GM18505 (cell line): Measurements from ENCODE around the gene BRSK2.

Experiments
- ATAC-seq: cut with Tn5 transposase; IDR thresholded peaks from one replicate; pipeline ENCODE4 v1.9.1; 2021; ENCODE audit not compliant: unreplicated experiment
- POLR2A ChIP-seq: IDR thresholded peaks from 4 replicates; pipeline ENCODE4 v1.6.1; 2011; ENCODE audit warnings: borderline replicate concordance; ENCODE audit not compliant: insufficient read depth, insufficient read length; ENCODE audit errors: extremely low read depth

The BRSK2 gene

GRCh38 chr11:1392561-1392960 is 2.8 kb downstream of the BRSK2 start:
- TF ChIP-seq POLR2A: no peak
- no peak for ATAC-seq

DNA sequence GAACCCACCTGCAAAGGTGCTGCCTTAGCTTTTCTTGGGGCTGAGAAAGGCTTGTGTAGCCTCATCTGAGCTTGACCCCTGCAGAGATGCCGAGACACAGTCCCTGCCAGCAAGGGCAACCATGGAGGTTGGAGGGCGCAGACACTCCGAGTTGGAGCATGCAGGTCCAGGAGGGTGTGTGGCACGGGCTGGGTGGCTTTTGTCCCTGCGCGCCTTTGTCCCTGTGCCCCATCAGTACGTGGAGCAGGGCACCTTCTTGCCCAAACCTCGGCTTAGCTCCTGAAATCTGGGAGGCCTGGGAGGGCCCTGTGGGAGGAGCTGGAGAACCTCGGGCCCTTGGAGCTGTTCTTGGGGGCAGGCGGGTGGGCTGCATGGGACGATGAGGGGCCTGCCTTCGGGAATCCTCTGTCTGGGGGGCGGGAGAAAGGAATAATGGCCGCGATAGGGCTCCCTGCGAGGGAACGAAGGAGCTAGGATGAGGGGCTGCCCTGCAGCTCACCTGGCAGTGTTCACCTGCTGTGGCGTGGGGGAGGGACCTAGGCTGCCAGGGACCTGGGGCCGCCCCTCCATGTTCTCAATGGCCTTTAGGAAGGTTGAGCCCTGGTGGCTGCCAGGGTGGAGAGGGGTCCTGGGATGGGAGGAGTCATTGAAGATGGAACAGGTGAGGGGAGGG is 3.4 kb downstream of the BRSK2 start:
- TF ChIP-seq POLR2A: no peak
- ATAC-seq: no peak

GRCh38 chr11:1394936-1395772 is 5.4 kb downstream of the BRSK2 start:
- ATAC-seq: no peak
- no peak for TF ChIP-seq POLR2A

DNA sequence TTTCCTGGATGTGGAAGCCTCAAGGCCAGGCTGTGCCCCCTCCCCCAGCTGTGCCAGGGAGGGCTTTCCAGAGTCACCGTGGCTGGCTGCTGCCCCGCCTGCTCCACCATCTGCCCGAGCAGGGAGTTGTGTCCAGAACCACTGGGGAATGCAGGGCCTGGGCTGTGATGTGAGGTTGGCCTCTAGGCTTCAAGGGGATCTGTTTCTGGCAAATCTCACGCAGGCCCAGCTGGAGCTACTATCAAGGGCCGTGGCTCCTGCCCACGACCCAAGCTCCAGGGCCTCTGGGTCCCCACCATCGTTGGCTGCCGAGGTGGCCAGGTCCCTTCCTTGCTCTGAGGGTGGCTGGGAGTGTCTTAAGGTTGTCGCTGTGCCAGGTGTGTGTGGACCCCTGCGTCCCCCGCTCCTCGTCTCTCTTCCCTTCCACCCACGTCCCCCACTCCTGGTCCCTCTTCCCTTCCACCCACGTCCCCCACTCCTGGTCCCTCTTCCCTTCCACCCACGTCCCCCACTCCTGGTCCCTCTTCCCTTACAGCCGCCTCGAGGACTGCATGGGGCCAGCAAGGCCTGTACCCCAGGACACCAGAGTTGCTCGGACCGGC is 6.1 kb downstream of the BRSK2 start:
- TF ChIP-seq POLR2A: no peak

DNA sequence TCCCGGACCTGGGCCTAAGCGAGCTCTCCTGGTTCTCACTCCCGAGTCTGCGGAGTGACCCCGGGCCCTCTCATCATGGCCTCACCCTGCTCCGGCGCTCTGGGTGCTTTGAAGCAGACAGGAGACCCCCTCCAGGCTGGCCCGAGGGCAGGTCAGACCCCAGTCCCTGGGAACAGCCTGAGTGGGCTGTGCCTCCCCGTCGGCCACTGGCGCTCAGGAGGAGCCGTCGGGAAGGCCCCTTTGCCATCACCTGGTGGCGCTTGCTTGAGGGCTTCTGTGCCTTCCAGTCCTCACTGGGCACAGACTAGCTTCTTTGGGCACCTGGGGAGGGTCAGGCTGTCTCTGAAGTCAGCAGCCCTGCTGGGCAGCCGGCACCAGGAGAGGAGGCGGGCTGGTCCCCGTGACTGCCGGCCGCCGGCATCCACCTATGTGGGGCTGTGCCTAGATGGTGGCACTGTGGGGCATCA is 6.7 kb downstream of the BRSK2 start:
- no peak for TF ChIP-seq POLR2A
- no peak for ATAC-seq

More for the DNA sequence above, 6.1 kb downstream of the BRSK2 start:
- no peak for ATAC-seq

- no peak for TF ChIP-seq POLR2A
- ATAC-seq: no peak
Measured at GRCh38 chr11:1397146-1397861, 7.6 kb downstream of the BRSK2 start.

DNA sequence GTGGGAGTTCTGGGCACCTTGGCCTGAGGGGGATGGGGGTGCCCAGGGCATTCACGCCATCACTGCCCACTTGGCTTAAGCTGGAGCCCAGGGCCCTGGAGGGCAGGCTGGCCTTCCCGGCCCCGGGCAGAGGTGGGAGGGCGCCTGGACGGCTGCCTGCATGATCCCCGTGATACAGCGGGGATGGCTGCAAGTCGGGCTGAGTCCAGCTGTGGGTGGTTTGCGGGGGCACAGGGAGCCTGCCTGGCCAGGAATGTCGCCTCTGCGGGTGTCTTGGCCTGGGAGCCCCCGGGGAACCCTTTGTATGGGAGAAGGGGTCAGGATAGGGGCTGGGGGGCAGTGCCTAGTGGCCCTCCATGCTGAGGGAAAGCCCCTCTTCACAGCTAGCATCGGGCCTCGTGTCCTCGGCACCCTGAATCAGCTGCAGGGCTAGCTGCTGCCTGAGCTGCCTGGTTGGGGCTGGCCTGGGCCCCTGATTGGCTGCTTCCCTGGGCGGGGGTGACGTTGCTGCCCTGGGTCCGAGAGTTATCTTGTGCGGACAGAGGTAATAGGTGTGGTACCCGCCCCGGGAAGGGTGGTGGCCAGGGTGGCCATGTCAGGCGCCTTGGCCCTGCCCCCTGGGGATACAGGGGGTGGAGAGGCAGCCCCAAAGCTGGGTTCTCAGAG is 8.3 kb downstream of the BRSK2 start:
- no peak for ATAC-seq
- TF ChIP-seq POLR2A: no peak

DNA sequence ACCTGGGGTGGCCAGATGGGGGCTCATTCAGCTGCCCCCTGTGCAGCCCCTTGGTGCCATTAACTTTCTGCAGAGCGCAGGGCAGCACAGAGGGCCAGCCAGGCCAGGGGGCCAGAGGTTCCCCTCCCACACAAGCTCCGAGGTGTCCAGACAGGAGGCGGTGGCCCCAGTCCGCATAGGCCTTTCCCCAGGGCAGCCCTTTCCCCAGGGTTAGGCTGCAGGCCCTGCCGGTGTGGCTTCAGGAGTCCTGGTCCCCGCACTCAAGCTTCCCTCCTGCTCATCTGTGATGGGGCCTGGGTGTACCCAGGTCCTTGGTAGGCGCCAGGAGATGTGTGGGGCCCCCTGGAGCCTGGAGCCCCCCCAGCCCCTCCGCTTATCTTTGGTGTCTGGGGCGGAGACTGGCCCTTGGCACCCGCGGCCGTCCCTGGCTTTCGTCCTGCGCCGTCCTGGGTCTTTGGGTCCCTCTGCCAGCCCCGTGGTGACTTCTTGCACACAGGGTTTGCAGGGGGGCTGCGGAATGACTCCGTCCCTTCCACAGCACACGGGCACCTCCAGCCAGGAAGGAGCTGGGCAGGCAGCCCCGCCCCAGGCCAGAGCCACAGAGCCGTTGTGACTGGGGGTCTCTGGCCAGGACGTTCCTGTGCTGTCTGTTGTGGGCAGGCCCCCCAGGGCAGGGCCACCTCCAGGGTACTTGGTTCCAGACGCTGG is 8.9 kb downstream of the BRSK2 start:
- no peak for TF ChIP-seq POLR2A
- ATAC-seq: no peak

DNA sequence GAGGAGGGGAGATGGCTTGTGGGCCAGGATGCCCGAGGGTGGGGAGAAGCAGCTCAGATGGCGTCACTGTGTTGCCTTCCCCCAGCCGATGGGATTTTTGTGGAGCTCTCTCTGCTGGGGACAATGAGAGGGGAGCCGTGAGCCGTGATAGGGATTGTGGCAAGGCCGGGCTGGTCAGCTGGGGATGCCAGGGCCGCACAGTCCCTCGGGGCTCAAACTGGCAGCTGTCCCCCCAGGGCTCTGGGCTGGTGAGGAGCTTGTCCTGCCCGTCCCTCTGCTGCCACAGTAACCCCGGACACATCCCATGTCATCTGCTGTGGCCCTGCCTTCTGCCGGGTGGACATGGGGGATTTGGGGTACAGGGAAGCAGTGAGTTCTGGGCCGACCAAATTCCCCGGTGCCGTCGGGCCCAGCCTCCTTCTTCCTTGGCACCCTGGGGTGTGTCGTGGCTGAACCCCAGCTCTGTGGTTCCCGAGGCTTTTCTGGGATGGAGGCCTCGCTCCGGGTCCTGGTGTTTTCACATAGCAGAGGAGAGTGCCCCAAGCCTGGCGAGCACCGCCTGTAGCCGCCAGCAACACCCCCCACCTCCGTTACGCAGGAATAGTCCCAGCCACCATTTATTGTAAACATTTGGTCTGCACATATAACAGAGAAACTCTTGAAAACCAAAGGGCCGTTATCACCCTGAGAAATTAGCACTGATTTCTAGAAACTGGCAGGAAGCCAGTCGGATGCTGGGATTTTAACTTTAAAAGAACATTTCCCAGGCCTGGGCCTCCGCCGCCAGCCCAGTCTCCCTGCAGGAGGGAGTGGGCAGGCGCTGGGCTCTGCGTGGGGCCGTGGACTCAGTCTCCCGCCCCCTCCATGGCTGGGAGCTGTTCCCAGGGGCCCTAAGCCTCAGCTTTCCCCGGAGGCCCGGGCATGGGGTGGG is 9.9 kb downstream of the BRSK2 start:
- no peak for ATAC-seq
- TF ChIP-seq POLR2A: no peak

- no peak for TF ChIP-seq POLR2A
- ATAC-seq: no peak
Measured at GRCh38 chr11:1400317-1401170, 10.8 kb downstream of the BRSK2 start.

DNA sequence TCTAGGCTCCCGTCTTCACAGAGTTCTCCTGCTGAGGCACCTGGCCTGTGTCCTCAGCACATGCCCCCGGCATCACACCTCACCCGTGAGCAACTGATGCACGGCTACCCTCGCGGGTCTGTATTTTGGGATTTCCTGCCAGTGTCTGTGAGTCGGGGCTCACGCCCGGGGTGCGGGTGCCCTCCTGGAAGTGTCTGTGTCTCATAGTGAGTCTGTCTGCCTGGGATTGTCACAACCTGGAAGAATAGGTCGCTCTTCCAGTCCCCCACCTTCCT is 11.4 kb downstream of the BRSK2 start:
- no peak for TF ChIP-seq POLR2A
- ATAC-seq: no peak
